Mesothelial cell of epicardium (in vitro differentiated cells): ENCODE data around the gene SLAIN2. TPM values are rescaled to one million over a fixed set of nuclear protein-coding genes. Genes with fewer than 3 reads are reported as not detected.

Experiments used
- DNase-seq, 2 experiments: peaks; one replicate each; pipeline ENCODE4 v3.0.0; 2021; ENCODE audit warnings: low spot score in 2 of 2; ENCODE audit not compliant: unreplicated experiment in 2 of 2
- H3K27ac Mint-ChIP-seq: 2 replicates; pipeline ENCODE4 v1.8.0; 2021; ENCODE audit warnings: mixed read lengths
- H3K27me3 Mint-ChIP-seq: 2 replicates; pipeline ENCODE4 v1.8.0; 2021; ENCODE audit warnings: low read depth, mixed read lengths
- H3K36me3 Mint-ChIP-seq: 2 replicates; pipeline ENCODE4 v1.8.0; 2021; ENCODE audit warnings: mixed read lengths
- H3K4me1 Mint-ChIP-seq: 2 replicates; pipeline ENCODE4 v1.8.0; 2021; ENCODE audit warnings: mixed read lengths
- H3K4me3 Mint-ChIP-seq: 2 replicates; pipeline ENCODE4 v1.8.0; 2021; ENCODE audit warnings: mild to moderate bottlenecking, moderate library complexity, mixed read lengths
- H3K9me3 Mint-ChIP-seq: 2 replicates; pipeline ENCODE4 v1.8.0; 2021; ENCODE audit warnings: mixed read lengths
- CTCF ChIP-seq: fragments of 200-600 bp; sonication (generic); IDR thresholded peaks from one replicate; pipeline ENCODE4 v1.5.0; 2021; ENCODE audit warnings: antibody characterized with exemption; ENCODE audit not compliant: unreplicated experiment
- total RNA-seq: library from RNA; stranded (reverse); gene quantifications from 3 replicates; pipeline ENCODE4 v1.2.1, GENCODE V29; 2021

Gene SLAIN2
- total RNA-seq, 1 donor from 2014 or later, result 60.1 TPM

GRCh38 chr4:48410812-48411211 is 69.5 kb downstream of the SLAIN2 start:
- TF ChIP-seq CTCF, result no peak
- no peak for DNase-seq
- Mint-ChIP-seq H3K36me3 (peaks cover 30% of the 10 kb centered on the region), H3K4me1 (peaks cover 3% of the 10 kb centered on the region), H3K27me3 (no peaks in the 10 kb centered on the region), H3K27ac (no peak overlapping the region), H3K9me3 (peaks cover 5% of the 10 kb centered on the region), H3K4me3 (no peak overlapping the region)

DNA sequence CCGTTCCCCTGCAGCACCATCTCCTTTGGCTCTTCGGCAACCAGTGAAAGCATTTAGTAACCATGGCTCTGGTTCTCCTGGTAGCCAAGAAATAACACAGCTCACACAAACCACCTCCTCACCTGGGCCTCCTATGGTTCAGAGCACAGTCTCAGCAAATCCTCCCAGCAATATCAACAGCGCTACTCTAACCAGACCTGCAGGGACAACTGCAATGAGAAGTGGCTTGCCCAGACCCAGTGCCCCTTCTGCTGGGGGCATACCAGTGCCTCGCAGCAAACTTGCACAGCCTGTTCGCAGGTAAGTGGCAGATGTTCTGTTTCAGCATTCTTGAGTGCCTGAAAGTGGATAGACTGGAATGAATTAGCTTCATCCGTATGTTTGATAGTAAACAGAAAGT is 78.8 kb downstream of the SLAIN2 start:
- H3K27ac Mint-ChIP-seq, result peak overlapping the region; percentile 90
- peaks cover 10% of the 10 kb centered on the region for H3K4me1 Mint-ChIP-seq
- TF ChIP-seq CTCF, result no peak
- H3K9me3 Mint-ChIP-seq, result peaks cover 11% of the 10 kb centered on the region
- H3K27me3 Mint-ChIP-seq, result no peaks in the 10 kb centered on the region
- peaks cover 25% of the 10 kb centered on the region for H3K36me3 Mint-ChIP-seq
- no peak for DNase-seq
- H3K4me3 Mint-ChIP-seq, result no peak overlapping the region

DNA sequence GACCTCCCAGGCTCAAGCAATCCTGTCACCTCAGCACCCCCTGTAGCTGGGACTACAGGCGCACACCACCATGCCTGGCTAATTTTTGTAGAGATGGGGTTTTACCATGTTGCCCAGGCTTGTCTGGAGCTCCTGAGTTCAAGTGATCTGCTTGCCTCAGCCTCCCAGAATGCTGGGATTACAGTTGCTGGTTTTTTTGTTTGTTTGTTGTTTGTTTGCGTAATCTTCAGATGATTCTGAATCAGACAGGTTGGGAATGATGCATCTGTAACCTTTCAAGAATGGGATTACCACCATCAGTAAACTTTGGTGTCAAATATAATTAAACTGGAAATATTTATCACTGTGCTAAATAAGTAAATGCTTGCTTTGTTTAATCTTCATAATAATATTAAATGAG is 79.8 kb downstream of the SLAIN2 start:
- Mint-ChIP-seq H3K27me3 (no peaks in the 10 kb centered on the region), H3K4me1 (peaks cover 10% of the 10 kb centered on the region), H3K27ac (no peak overlapping the region), H3K9me3 (peaks cover 11% of the 10 kb centered on the region), H3K4me3 (no peak overlapping the region), H3K36me3 (peaks cover 25% of the 10 kb centered on the region)
- TF ChIP-seq CTCF, result no peak
- no peak for DNase-seq

DNA sequence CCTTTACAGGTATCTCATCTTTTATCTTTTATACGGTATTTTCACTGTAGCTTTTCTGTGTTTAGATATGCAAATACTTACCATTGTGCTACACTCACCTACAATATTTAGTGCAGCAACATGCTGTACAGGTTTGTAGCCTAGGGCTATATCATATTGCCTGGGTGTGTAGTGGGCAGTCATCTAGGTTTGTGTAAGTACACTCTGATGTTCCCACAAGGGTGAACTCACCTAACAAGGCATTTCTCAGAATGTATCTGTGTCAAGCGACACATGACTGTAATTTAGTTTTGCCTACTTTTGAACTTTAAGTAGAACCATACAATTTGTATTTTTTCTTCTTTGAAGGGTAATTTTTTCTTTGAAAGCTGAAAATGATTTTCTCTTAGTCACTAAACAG is 87.6 kb downstream of the SLAIN2 start:
- no peak overlapping the region for H3K4me3 Mint-ChIP-seq
- H3K27ac Mint-ChIP-seq, result no peak overlapping the region
- TF ChIP-seq CTCF, result no peak
- no peaks in the 10 kb centered on the region for H3K9me3 Mint-ChIP-seq
- H3K36me3 Mint-ChIP-seq, result peaks cover 13% of the 10 kb centered on the region
- peaks cover 19% of the 10 kb centered on the region for H3K4me1 Mint-ChIP-seq
- no peak for DNase-seq
- H3K27me3 Mint-ChIP-seq, result no peaks in the 10 kb centered on the region

GRCh38 chr4:48429709-48430474 is 88.6 kb downstream of the SLAIN2 start:
- no peak for DNase-seq
- peak overlapping the region; percentile 24 for H3K27ac Mint-ChIP-seq
- no peak for TF ChIP-seq CTCF
- H3K36me3 Mint-ChIP-seq, result peaks cover 13% of the 10 kb centered on the region
- H3K4me3 Mint-ChIP-seq, result no peak overlapping the region
- peaks cover 4% of the 10 kb centered on the region for H3K9me3 Mint-ChIP-seq
- H3K27me3 Mint-ChIP-seq, result no peaks in the 10 kb centered on the region
- peaks cover 19% of the 10 kb centered on the region for H3K4me1 Mint-ChIP-seq
